SHP77 (cell line): Measurements from ENCODE around the gene FYN.

Experiments
- DNase-seq, 2 experiments: peaks; one replicate each; lab custom pipeline; 2025; lab: John Stamatoyannopoulos, UW

The FYN gene

DNA sequence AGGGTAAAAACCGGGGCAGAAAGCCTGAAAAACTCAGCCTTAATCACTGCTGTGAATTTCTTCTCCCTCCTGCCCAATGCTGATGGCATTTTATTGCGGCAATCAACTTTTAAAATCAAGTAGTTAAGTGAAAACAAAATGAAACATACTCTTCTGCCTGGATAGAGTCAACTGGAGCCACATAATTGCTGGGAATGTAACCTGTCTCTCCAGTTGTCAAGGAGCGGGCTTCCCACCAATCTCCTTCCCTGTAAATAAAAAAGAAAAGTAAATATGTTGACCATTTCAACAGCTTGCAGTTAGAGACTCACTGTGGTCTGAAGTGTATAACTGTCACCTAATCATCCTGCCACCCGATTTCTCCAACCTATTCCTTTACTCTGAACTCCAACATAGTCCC, 165.5 kb downstream of the FYN start:
- no peak for DNase-seq

- no peak for DNase-seq
These were observed 166.3 kb downstream of the FYN start for GRCh38 chr6:111706841-111707391.

DNA sequence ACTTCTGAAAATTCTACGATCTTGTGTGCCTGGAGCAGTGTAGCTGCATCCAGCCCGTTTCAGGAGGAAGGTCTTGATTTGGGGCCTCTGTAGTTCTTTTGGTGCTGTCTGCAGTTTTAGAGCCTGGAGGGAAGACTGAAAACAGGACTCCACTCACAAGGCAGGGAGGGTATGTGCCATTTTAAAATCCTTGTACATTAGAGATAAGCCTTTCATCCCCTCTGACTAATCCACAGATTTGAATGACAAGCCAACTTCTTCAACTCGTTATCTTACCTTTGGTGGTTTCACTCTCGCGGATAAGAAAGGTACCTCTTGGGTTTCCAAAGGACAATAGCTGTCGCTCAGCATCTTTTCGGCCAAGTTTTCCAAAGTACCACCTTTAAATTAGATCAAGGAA, 169.5 kb downstream of the FYN start:
- no peak for DNase-seq

GRCh38 chr6:111702268-111702667, 171.0 kb downstream of the FYN start:
- DNase-seq: no peak

DNA sequence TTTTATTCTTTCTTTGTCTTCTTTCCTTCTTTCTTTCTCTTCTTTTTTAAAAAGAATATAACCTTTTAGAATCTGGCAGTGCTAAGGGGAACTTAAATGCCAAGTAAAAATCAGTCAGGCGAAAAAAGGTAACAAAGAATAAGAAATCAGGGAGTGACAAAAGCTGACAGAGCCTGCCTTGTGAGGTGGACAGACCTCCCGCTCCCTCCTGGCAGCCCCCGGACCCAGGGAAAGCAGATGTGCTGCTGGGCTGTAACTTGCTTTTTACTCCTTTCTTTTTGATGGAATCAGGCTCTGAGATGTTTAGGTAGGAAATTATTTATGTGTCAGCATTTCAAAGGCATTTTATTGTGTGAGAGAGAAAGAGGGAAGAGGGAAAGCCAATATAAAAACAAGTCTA, 172.1 kb downstream of the FYN start:
- no peak for DNase-seq

GRCh38 chr6:111700135-111700690, 173.0 kb downstream of the FYN start:
- DNase-seq: no peak

DNA sequence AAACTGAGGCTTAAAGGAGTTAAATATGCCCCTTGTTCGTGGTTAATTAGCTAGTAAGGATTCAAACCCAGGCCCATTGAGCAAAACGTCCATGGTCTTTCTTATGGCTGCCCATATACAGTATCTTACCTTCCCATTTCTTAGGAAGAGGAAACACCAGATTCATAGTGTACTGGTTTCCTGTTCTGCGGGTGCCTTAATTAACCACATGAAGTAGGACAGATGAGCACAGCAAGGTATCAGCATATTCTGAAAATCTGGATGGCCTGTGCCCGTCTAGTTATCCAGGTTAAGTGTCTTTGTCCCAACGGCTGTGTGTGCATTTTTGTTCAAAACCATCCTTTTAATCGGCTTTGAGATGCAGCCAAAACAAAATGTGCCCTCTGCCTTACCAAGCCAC, 174.1 kb downstream of the FYN start:
- DNase-seq: no peak

- no peak for DNase-seq
These were observed 176.4 kb downstream of the FYN start for GRCh38 chr6:111696814-111697213.

DNA sequence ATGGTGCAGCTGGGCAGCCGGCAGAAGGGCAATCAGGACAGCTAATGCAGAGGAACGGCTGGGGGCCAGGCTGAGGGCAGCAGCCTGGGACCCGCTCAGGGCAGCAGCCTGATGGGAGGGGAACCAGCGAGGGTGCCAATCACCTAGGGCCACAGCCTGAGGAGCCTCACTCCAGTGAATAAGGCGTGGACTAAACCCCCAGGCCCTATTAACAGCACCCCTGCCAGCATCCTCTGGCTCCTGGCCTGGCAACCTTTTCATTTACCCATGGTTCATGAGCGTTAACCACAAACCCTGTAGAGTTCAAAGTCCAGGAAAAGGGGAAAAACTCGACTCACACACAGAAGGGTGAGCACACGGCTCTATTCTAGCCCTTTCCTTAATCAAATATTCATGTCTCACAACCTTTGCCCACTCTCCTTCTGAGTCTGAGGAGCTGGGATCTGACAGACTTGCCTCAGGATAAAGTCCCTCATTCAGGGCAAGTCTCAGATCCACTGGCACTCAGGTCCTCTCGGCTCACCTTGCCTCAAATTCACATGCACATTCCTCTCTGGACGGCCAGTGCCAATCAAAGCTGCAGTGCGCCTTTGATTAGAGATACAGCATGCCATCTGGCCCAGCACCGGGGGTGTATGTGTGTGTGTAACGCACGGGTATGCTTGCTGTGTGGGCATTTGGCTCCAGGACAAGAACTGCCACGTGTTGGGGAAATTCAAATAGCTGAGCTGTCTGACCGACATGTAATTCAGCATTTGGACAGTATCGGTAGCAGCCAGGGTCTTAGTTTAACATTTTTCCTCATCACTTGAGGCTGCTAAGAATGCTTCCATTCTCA, 180.7 kb downstream of the FYN start:
- DNase-seq: no peak

DNA sequence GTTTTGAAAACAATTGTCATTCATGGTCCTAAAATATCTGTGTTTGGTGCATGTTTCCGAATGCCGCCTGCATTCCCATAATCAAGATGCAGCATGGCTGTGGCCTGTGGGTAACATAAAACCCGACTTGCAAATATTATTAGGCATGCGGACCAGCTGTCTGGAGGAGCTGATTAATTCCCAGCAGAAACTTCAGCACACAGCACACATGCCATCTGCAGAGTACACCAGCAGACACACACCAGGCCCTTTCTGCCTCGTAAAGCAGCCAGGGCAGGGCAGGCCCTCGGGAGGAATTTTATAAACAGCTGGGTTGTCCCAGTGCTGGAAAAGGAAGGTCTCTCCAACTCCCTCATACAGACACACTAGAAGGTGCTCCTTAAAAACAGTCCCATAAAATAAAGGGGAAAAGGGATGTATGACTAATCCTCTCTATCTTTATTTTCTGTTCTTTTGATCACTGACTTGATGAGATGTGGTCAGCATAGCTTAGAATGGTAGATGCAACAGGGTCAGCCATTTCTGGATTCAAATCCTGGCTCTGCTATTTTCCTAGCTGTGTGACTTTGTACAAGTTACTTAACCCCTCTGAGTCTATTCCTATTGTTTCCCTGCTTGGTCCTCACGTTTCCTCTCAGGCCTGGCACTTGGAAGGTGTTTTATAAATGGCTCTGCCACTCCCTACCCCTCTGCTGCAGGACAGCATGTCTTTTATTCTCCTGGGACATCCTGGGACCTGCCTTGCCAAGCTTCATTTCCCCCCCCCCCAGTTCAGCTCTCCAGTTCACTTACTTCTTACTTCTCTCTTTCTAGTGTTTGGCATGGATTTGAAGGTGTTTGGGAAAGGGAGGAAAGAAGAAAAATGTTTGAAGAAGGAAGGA, 181.7 kb downstream of the FYN start:
- no peak for DNase-seq

DNA sequence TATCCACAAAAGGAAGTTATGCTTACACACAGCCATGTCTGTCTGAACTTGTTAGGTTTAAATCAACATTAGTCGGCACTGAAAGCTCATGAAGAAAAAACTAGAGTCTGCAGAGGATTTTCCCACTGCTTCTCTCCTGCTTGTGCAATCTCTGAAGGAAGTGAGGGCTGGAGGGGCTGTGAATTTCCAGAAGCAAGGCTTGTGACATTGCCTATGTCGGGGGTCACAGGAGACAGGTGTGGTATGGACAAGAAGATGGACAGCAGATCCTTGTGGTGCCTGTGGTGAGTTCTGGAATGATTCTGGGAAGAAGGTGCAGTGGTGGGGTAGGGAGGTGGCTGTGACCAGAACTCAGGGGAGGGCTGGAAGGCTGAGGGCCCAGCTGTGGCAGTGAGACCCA, 183.3 kb downstream of the FYN start:
- no peak for DNase-seq

DNA sequence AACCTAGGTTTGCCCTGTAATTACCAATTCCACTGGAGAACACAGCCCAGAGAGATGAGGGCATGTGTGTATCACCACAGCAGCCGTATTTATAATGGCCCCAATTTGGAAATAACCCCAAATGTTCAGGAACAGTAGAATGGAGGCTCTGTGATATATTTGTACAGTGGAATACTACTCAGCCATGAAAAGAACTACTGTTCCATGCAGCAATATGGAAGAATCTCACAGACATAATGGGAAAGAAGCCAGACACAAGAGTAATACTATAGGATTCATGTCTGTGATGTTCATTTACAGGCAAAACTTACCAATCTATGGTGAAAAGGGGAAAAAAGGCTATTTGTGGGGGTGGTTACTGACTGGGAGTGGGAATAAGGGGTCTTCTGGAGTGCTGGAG, 183.8 kb downstream of the FYN start:
- no peak for DNase-seq

GRCh38 chr6:111688331-111688730, 184.9 kb downstream of the FYN start:
- DNase-seq: no peak

- DNase-seq: no peak
These were observed 185.6 kb downstream of the FYN start for GRCh38 chr6:111687652-111688051.

DNA sequence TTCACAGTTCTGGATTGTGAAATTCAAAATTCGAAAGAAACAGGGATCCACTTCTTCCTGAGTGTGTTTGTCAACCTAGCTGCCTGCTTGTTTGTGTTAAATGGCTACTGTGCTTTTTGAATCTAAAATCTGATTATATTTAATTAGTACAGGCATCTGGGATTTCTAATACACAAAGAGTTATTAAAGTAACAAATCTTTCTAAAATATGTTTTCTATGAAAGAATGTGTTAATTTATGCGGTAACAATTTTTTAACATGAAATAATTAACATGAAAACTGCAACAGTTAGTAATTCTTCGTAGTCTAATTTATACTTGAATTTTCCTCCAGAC, 186.4 kb downstream of the FYN start:
- no peak for DNase-seq

DNA sequence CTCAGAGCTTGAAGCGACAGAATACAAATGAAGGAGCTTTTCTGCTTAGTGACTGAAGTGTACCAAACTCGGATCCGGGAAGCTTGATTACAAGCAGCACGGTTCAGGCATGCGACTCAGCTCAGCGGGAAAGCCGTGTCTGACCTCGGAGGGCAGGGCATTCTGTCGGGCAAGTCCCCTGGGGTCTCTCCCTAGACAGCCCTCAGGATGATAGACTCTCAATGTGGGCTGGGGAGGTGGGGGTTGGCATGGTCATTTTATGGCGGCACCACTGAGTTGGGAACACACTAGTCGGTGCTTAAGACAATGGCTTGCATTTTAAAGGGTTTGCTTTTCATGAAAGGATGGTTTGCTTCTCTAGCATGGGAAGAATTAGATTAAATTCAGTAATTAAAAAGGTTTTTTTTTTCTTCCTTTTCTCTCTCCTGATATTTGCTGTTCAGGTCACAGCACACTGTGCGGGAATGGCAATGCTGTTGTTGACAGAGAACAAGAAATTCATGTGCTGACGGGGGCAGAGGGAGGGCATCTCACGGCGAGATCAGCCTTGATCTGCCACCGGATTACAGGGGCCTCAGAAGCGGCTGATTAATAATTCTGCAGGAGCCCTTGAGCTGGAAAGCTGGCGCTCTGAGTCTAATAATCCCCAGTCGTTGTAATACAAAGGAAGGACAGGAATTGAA, 186.9 kb downstream of the FYN start:
- no peak for DNase-seq

- no peak for DNase-seq
These were observed 187.7 kb downstream of the FYN start for GRCh38 chr6:111685526-111685925.

DNA sequence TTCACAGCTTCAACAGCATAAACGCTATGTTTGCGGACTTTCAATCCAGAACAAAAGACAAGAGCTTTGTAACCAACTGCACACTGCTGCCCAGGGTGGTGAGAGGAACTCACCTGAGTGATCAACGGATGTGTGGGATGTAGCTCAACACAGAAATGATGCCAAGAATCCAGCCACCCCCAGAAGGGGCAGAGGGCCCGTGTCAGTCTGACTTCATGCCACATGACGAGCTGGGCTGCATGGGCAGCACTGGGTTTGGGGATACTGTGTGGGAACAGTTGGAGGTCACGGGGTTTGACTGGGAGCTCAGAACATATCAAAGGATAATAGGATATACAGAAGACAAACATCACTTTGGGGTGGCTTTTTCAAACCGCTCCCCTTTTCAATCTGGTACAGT, 188.2 kb downstream of the FYN start:
- DNase-seq: no peak

GRCh38 chr6:111683749-111684267, 189.4 kb downstream of the FYN start:
- DNase-seq: no peak

DNA sequence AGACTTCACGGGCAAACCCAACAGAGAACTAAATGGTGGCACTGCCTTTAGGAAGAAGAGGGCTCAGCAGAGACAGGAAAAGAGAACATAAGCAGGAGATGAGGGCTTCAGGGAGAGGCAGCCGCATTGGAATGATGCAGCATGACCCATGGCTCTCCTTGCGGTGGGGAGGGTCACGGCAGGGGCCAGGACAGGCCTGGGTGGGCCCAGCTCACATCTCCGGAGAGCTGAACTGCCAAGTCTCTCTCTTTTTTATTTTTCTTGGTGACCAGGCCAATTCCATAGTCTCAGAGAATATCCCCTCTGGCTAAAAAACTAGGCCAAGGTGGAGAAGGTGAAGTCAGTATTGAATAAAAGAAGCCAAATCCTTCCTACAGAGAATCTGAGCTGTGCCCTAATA, 190.1 kb downstream of the FYN start:
- DNase-seq: no peak

DNA sequence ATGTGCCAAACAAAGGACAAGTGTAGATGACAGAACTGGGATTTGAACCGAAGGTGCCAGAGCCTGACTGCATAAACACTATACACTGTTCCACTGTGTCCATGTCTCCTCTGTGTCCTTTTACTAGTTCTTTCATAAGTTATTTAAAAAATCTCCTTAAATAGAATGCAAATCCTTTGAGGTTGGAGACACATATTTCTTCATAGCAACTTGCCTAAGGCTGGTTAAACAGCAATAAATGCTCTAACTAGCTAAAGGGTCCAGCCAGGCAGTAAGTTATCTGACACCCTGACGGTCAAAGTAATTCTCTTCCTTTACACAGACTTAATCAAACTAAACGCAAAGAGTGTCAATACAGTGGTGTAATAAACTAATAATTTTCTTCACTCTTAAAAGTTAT, 191.4 kb downstream of the FYN start:
- no peak for DNase-seq
